ENCODE results near the gene PHRF1.

- TF ChIP-seq CTCF (IDR thresholded peaks at IDR 0.05; ENCODE audit: low read depth, low read length), result no peak
- no peak for TF ChIP-seq EZH2phosphoT487 (IDR thresholded peaks at IDR 0.05; ENCODE audit: low read depth)
These were observed 67.1 kb downstream of the PHRF1 start for GRCh38 chr11:643366-643765.

Measured in OCI-LY3 (cell line).